ENCODE results near the gene CNKSR3.
A peak's percentile ranks its signal among the peaks of the same experiment; 100 is the strongest.
"Not testable (repeated sequence)": the region's sequence is repeated elsewhere in the genome, so short reads cannot be mapped to it uniquely, and the experiment has no call there.

The CNKSR3 gene

DNA sequence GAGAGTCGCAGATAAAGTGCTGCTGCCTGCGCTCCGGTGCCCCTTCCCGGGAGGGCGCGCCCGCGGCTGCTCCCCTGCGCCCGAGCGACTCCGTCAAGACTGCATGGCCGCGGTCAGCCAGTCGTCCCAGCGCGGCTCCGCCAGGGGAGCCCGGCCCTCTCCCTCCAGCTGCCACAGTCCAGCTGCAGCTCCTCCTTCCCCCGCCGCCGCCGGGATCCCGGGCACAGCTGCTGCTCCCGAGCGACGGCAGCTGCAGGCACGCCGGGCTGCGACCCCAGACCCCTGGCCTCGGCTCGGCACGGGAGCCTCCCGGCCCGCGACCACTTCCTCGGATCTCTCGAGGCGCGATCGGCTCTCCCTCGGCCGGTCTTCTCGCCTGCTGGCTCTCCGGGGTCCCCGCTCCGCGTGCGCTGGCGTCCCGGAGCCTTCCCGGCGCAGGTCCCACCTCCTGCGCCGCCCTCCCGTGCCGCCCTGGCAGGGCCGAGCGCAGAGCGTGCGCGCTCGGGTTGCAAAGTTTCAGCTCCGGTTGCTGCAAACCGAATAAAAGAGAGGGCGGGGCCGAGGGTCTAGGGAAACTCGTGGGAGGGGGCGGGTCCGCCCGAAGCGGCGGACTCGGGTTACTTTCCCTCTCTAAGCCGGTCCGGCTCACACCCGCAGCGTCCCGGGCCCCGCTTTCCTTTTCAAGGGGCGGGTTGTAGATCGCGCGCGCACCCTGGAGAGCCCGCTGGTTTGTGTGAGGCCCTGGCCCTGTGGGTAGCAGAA lies at the start of gene CNKSR3:
CNKSR3 (minus strand) TSS at position 542 of the 762 bp plus-strand sequence. CDS start 571 bp downstream, outside the sequence.
- DNase-seq: peak; percentile 50 to 59

DNA sequence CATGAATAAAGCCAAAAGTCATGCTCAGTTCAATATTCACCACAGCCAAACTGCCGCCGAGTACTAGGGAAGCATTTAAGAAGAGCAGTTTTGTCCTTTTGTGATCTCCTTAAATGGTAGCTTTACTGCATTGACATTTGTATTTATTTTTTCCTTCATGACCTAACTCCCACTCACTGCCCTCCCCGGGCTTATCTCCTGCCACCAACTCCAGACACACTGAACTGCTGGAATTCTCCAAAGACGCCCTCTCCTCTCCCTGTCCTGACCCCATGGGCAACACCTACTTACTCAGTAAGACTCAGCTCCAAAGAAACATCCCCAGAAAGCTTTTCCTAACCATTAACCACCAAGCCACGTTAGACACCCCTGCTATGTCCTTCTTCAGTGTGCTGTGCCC lies 48.5 kb upstream of the CNKSR3 start:
- no peak for DNase-seq

DNA sequence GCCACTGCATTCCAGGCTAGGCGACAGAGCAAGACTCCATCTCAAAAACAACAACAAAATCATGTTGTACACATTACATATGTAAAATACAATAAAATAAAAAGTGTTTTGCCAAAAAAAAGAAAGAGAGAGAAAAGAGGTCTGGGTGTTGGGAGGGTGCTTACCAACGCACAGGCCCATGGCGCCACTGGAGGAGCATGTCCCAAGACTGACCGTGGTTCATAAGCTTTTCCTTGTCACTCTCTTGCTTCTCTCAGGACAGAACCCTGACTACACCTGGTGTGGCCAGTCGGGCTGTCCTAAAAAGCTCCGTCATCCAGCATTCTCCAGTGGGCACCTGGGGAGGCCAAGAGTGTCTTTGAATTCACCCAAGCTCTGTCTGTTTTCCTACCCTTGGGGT lies 48.0 kb upstream of the CNKSR3 start:
- DNase-seq: no peak

DNA sequence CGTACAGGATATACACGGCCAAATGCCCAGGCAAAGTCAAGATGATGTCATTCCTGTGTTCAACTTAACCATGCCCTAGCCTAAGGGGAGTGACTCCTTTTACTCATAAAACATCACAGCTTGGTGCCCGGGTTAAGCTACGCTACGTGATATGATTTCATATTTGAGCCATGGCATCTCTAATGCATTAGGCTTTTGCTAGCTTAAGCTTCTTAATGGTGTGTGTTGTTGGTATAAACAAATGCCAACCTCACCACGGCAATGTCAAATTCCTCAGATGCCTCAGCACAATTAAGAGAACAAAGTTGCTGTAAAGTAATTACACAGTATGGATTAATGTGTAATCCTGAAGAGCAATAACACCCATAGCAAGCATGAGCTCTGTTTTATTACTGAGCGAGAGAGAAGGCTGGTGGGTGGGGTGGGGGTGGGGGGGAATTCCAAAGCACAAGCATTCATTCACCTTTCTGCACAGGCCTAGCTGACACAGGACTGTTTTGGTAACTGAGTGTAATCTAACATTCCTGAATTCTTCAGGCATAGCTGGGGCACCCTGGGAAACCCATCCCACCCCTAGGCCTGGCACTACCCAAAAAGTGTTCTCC lies 44.7 kb upstream of the CNKSR3 start:
- DNase-seq: no peak

DNA sequence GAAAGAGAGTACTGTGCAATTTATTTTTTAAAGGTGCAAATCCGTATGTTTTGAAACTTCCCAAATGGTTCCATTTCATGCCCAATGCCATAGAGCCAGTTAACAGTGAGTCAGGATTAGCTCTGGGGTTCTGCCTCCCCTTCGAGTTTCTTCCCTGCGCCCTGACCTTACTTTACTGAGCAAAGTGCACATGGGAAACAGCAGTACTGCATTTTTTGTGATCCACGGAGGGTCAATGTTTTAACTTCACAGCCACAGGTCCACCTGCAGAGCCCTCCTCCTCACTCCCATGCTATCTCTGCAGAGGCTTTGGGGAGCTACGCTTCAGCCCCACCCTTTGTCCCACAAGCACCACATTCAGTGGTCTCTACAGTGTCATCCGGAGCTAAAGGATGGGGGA lies 44.0 kb upstream of the CNKSR3 start:
- DNase-seq: no peak

DNA sequence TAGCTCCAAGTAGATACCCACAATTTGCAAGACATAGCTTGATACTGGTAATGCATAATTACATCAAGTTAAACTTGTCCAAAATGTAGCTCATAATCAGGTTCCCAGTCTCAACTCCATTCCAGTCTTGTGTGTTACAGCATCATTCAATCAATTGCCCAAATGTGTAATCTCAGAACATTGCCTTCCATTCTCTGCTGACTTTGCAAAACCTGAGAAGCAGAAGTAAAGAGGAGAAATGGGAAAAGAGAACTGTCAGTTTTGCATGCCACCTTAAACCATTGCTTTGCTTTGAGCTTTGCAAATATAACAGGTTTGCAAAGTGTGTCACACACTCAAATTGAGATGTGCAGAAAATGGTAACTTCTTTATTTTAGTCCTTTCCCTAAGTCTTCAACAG lies 40.3 kb upstream of the CNKSR3 start:
- no peak for DNase-seq

DNA sequence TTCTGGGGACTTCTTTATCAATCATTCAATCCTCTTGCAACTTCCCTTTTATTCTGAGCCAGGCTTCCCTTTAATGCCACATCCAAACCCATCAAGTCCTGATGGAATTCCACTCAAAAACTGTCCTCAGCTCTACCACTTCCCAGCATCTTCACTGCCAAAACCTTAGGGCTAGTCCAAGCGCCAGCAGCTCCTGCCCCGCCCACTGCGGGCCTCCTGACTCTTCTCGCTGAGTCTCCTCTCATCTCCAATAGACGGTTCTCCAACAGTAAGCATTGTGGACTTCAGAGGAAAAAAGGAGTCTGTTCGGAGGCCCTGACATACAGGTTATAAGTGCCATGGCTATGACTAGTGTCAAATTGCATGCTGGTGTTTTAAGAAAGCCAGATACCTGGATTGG lies 38.7 kb upstream of the CNKSR3 start:
- DNase-seq: no peak

DNA sequence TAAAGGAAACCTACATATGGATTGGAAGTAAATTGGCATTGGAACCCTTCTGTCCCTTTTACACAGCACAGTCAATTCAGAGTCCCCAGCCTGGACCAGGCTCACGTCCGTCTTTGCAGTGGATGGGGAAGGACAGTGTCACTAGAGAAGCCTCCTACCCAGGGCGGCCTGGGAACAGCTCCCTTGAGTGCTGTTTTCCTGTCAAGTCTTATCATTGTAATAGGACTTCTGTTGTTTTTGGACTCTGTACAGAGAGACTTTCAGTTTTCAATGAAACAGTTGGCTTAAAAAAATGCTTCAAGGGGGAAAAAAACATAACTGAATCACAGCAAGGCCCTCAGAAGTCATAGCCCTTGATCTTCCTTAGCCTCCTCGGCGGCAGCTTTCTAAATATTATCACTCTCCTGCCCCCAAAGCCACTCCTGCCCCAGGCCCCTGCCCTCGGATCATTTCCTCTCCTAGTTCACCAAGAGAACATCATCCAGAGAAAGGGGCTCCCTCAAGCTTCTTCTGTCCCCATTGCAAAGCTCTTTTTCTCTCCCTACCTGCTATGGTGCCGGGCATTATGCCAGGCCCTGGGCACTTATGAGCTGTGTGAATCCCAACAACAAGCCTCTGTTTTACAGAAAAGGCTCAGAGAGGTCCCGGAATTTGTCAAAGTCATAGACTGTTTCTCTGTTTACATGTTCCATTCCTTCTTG lies 37.8 kb upstream of the CNKSR3 start:
- no peak for DNase-seq

DNA sequence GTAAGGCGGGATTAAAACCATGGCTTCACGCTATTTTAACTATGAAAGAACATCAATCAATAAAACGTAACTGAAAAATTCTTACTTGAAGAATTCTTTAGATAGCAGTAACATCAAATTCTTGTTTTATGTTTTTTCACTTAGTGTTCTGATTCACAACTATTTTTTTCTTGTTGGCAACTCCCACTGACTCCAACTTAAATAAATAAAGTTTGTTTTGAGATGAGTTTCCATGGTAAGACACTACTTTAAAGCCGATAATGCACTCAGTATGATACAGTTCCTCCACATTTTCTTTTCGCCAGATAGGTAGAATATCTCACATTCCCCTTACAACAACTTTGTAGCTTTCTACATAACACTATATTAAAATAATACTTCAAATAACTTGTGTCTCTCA lies 33.1 kb upstream of the CNKSR3 start:
- no peak for DNase-seq

DNA sequence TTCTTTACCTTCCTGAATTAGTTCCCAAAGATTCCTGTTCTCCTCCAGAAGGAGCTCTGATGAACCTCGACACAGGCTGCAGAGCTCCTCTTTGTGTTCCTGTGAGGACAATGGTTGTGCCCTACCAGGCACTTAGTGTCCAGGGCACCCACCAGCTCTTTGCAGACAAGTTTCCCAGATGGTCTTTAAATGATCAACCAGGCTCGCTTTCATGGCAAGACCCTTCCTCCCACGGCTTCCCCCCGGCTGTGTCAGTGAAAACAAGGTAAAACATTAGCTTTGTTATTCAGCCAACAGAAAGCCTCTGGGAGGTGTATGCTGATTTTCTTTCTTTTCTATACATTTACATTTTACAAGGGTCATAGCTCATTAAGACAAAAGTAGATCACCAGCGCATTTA lies 32.3 kb upstream of the CNKSR3 start:
- DNase-seq: no peak

DNA sequence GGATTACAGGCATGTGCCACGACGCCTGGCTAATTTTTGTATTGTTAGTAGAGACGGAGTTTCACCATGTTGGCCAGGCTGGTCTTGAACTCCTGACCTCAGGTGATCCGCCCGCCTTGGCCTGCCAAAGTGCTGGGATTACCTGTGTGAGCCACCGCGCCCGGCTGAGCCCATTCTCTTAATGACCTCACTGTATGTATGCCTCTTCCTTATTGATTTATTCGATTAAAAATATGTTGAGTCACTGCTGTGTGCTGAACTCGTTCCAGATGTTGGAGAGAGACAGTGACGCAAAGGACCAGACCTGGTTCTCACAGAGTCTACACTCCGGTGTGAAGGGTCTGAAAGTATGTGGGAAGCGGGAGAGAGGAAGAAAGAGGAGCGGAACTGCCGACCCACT lies 31.4 kb upstream of the CNKSR3 start:
- DNase-seq: not testable (repeated sequence)

DNA sequence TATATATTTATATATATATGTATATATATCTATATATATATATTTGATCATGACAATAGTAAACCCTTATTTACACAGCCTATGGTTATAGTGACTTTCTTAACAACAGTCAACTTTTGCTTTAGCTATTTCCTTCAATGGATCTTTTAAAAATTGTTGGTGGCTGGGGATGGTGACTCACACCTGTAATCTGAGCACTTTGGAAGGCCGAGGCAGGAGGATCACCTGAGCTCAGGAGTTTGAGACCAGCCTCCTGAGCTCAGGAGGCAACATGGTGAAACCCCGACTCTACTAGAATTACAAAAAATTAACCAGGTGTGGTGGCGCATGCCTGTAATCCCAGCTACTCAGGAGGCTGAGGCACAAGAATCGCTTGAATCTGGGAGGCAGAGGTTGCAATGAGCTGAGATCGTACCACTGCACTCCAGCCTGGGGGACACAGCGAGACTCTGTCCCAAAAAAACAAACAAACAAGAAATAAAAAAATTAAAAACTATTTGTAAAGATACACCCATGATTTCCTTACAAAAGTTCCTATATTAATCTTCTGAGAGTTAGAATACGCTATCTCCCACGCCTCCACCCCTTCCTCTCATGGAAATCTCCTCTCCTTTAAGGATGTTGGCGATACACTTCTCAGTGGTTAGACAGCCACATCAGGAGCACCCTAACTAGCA lies 29.2 kb upstream of the CNKSR3 start:
- no peak for DNase-seq

DNA sequence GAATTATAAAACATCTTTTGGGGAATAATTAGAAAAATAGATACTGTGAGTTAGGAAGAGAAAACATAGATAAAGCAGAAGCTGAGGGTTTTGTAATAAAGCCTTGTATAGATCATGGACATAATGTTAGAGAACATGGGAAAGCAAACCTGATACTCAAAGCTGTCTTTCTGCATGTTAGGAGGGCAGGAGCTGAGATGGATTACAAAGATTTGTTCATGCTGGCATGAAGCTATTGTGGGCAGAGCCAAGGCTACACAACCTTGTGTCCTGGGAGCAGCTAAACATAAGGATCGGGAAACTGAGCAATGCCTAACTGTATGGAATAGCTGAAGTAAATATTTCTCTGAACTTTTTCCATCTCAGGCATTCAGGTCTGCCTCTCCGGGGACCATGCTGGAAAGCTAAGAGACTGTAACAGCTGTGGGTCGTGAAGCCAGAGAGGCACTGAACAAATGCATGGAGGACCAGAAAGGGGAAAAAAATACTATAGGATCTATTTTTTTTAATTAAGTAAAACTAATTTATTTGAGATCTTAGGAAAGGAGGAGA lies 28.2 kb upstream of the CNKSR3 start:
- no peak for DNase-seq

DNA sequence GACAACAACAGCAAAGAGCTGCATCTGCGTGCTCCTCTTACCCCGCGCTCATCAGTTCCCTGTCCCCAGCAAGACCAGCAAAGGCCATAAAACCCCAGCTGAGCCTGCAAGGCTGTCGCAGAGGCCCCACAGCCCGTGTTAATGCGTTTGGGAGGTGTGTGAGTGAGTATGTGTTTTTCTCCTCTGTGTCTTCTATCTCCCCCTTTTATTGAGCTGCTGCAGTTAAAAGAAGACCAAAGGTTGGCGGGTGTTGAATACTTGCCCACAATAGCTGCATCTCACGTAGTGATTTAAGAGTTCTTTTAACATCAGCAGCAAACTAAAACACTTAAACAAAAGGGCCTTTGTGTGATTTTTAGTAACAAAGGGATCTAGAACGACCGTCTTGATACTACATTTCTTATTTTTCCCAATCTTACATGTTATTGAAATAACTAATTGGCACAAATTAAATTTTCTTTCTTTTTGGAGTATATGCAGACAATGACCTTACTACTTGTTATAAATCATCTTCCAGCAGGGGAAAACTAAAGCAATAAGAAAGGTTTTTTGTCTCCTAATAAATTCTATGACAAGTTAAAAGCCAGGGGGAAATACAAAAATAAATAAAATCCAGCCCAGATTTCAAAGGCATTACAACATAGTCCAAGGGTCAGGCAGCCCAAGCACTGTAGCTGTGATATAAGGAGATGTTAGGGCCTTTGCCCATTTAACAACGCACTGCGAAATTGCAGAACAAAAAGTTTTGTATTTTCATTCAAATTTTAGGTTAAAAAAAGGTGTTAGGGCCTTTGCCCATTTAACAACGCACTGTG lies 27.2 kb upstream of the CNKSR3 start:
- no peak for DNase-seq

DNA sequence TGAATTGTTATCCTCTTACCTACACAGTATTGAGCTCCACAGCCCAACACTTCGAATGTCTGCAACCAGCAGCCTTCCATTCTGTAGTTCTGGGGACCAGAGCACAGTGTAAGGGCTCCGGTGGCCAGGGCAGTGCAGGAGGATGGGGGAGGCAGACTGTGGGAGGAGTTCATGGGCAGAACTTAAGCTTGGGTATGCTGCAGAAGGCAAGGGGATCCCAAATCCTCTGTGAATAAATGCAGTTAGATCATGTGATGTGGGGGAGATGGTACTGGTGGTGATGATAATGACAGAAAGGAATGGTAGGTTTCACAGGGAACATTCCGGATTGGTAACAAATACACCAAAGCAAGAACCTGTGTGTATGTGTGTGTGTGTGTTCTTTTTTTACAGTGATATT lies 26.5 kb upstream of the CNKSR3 start:
- DNase-seq: no peak

DNA sequence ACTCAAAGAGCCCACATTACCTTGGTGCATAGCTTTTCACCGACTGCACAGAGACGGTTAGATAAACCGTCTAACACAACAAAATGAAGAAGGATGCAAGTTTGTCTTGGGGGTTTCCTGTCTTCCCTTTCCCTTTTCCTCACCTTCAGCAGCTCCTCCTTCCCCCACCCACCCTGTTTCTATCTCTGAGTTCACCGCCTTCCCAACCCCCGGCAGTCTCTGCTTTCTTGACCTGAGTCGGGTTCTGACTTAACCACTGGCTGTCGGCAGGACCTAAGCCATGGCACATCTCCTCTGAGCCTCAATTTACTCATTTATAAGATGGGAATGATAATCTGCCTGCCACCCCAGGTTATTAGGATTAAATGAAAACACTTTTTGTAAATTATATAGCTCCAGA lies 25.8 kb upstream of the CNKSR3 start:
- DNase-seq: no peak

DNA sequence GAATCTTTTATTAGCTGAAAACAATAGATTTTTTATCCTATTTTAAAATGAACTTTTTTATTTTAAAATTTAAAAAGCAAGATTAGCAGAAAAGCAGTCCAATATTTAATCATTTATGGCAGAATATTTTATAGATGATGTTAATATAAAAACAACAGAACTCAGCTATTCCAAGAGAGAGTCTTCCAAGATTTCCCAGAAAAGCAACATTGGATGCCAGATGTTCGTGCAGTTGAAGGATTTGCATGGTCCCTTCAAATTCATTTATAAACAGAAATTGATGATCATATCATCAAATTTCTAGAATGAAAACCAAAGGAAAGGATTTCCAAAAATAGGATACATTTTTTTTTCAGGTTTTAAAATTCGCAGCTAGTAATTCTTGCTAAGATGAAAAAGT lies 25.4 kb upstream of the CNKSR3 start:
- no peak for DNase-seq

DNA sequence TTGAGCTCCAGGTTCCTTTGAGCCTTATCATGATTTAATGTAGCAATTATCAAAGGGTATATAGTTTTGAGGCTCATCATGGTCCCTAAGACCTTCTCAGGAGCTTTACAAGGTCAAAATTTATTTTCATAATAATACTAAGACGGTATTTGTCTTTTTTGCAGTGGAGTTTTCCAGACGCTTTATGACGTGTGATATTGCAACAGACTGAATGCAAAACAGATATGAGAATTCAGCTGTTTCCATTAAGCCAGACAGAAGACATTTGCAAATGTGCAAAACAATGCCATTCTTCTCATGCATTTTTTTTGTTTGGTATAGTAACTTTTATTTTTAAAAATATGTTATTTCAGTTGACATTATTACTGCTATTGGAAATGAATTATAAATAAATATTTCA lies 24.7 kb upstream of the CNKSR3 start:
- DNase-seq: no peak

DNA sequence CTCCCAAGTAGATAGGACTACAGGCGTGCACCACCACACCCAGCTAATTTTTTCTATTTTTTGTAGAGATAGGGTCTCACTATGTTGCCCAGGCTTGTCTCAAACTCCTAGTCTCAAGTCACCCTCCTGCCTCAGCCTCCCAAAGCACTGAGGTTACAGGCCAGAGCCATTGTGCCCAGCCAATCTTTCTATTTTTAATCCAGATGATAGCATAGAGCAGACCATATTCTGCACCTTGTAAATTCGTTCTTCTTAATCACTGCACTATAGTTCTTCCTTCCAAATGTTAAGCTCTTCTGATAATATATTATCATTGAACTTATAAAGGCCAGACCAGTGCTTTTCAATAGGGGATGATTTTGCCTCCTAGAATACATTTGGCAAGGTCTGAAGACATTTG lies 24.0 kb upstream of the CNKSR3 start:
- no peak for DNase-seq

DNA sequence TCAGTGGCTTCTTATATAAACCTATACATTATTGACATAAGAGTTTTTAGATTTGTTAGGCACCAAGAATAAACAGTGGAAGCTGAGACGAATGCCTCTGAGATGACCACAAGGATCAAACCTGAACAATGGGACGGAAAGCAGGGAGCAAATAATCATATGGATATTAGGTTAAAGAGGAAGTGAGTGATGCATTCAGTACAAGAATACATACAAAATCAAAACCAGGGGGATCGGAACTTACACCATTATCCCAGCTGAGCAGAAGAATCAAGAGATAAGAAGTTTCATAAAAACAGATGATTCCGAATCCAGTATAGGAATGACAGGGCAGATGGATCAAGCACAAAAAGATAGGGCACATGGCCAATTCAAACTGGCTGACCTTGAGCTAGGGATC lies 21.9 kb upstream of the CNKSR3 start:
- no peak for DNase-seq

DNA sequence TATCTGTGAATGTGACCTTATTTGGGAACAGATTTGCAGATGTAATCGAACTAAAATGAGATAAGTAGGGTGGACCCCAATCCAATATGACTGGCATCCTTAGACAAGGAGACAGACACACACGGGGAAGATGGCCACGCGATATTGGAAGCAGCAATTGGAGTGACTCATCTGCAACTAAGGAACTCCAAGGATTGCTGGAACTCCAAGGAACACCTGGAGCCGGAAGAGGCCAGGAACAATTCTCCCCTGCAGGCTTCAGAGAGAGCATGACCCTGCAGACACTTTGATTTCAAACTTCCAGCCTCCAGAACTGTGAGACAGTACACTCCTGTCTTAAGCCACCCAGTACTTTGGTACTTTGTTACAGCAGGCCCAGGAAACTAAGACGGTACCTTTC lies 19.5 kb upstream of the CNKSR3 start:
- DNase-seq: no peak

DNA sequence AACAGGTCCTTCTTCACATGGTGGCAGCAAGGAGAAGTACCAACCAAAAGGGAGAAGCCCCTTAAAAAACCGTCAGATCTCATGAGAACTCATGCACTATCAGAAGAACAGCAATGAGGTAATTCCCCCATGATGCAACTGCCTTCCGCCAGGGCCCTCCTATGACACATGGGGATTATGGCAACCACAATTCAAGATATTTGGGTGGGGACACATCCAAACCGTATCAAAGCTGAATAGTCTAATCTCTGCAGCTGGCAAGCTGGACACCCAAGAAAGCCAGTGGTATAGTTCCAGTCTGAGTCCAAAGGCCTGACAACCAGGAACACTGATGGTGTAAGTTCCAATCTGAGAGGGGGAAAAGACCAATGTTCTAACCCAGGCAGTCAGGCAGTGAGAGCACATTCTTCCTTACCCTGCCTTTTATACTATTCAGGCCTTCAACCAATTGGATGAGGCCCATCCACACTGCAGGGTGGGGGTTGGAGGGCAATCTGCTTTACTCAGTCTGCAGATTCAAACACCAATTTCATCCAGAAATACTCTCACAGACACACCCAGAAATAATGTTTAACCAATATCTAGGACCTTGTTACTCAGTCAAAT lies 17.9 kb upstream of the CNKSR3 start:
- DNase-seq: no peak

Data from activated CD4-positive, alpha-beta T cell treated with anti-CD3 and anti-CD28 coated beads, Interleukin-2, amount 50 U/mL, for 48 hours (primary cell).